ENCODE measurements around the gene P2RY12. TPM values are rescaled to one million over a fixed set of nuclear protein-coding genes. Genes with fewer than 3 reads are reported as not detected.

The P2RY12 gene
- total and polyA plus RNA-seq, 2 experiments from 2014 or later, result 0.22 TPM; not detected in 1

GRCh38 chr3:151321526-151321925 is 63.0 kb downstream of the P2RY12 start:
- H3K9me3 ChIP-seq (ENCODE audit: low read depth), result no peaks in the 10 kb centered on the region
- H3K27me3 ChIP-seq, result no peaks in the 10 kb centered on the region
- H3K36me3 ChIP-seq, result no peaks in the 10 kb centered on the region
- TF ChIP-seq CTCF (IDR thresholded peaks at IDR 0.05; ENCODE audit: low read depth, low read length), result no peak
- H3K4me1 ChIP-seq (ENCODE audit: low read depth), result no peaks in the 10 kb centered on the region
- H3K4me3 ChIP-seq, result no peak overlapping the region
- DNase-seq (ENCODE audit: low read depth in 1 of 2, low spot score in 1 of 2), result no peak
- H3K27ac ChIP-seq, result no peak overlapping the region

GRCh38 chr3:151320131-151320530 is 64.4 kb downstream of the P2RY12 start:
- Histone ChIP-seq H3K36me3 (no peaks in the 10 kb centered on the region), H3K9me3 (ENCODE audit: low read depth) (no peaks in the 10 kb centered on the region), H3K27ac (no peak overlapping the region), H3K4me3 (no peak overlapping the region), H3K27me3 (no peaks in the 10 kb centered on the region), H3K4me1 (ENCODE audit: low read depth) (no peaks in the 10 kb centered on the region)
- no peak for TF ChIP-seq CTCF (IDR thresholded peaks at IDR 0.05; ENCODE audit: low read depth, low read length)
- no peak for DNase-seq (ENCODE audit: low read depth in 1 of 2, low spot score in 1 of 2)

GRCh38 chr3:151319628-151320027 is 64.9 kb downstream of the P2RY12 start:
- H3K36me3 ChIP-seq, result no peaks in the 10 kb centered on the region
- H3K4me1 ChIP-seq (ENCODE audit: low read depth), result no peaks in the 10 kb centered on the region
- no peak overlapping the region for H3K4me3 ChIP-seq
- no peak for TF ChIP-seq CTCF (IDR thresholded peaks at IDR 0.05; ENCODE audit: low read depth, low read length)
- no peaks in the 10 kb centered on the region for H3K9me3 ChIP-seq (ENCODE audit: low read depth)
- DNase-seq (ENCODE audit: low read depth in 1 of 2, low spot score in 1 of 2), result no peak
- no peaks in the 10 kb centered on the region for H3K27me3 ChIP-seq
- H3K27ac ChIP-seq, result no peak overlapping the region

GRCh38 chr3:151318991-151319390 is 65.6 kb downstream of the P2RY12 start:
- no peak for TF ChIP-seq CTCF (IDR thresholded peaks at IDR 0.05; ENCODE audit: low read depth, low read length)
- Histone ChIP-seq H3K4me3 (no peak overlapping the region), H3K9me3 (ENCODE audit: low read depth) (no peaks in the 10 kb centered on the region), H3K27me3 (no peaks in the 10 kb centered on the region), H3K4me1 (ENCODE audit: low read depth) (no peaks in the 10 kb centered on the region), H3K36me3 (no peaks in the 10 kb centered on the region), H3K27ac (no peak overlapping the region)
- DNase-seq (ENCODE audit: low read depth in 1 of 2, low spot score in 1 of 2), result no peak

- Histone ChIP-seq H3K27me3 (no peaks in the 10 kb centered on the region), H3K4me1 (ENCODE audit: low read depth) (no peaks in the 10 kb centered on the region), H3K4me3 (no peak overlapping the region), H3K36me3 (no peaks in the 10 kb centered on the region), H3K9me3 (ENCODE audit: low read depth) (no peaks in the 10 kb centered on the region), H3K27ac (no peak overlapping the region)
- TF ChIP-seq CTCF (IDR thresholded peaks at IDR 0.05; ENCODE audit: low read depth, low read length), result no peak
- no peak for DNase-seq (ENCODE audit: low read depth in 1 of 2, low spot score in 1 of 2)
These were observed 66.2 kb downstream of the P2RY12 start for GRCh38 chr3:151318313-151318712.
